DND-41 (cell line): ENCODE measurements around the gene PRKG2.

Experiments
- ATAC-seq: fragments of 200-7000 bp; cut with Tn5 transposase; 3 replicates; pipeline ENCODE4 v1.9.1; 2021; ENCODE audit warnings: low read depth; ENCODE audit not compliant: insufficient read depth
- DNase-seq: peaks from one replicate; pipeline ENCODE4 v3.0.0-alpha.2; 2020
- H2AFZ ChIP-seq: 2 replicates; pipeline ENCODE4 v1.6.0; 2012; ENCODE audit warnings: low read depth, low read length
- H3K27ac ChIP-seq: 2 replicates; pipeline ENCODE4 v1.5.1; 2012; ENCODE audit warnings: low read length, inconsistent platforms
- H3K27me3 ChIP-seq: fragments of 200-600 bp; sonication (generic); 2 replicates; pipeline ENCODE4 v1.6.0; 2012; ENCODE audit warnings: low read length, mild to moderate bottlenecking, inconsistent platforms; ENCODE audit not compliant: insufficient read depth, poor library complexity
- H3K36me3 ChIP-seq: 2 replicates; pipeline ENCODE4 v1.5.1; 2012; ENCODE audit warnings: low read length, inconsistent platforms; ENCODE audit not compliant: insufficient read depth
- H3K4me1 ChIP-seq: 2 replicates; pipeline ENCODE4 v1.5.1; 2012; ENCODE audit warnings: mild to moderate bottlenecking, low read length; ENCODE audit not compliant: insufficient read depth
- H3K4me2 ChIP-seq: 2 replicates; pipeline ENCODE4 v1.6.0; 2012; ENCODE audit warnings: mild to moderate bottlenecking, moderate library complexity, low read length, inconsistent platforms; ENCODE audit not compliant: insufficient read depth
- H3K4me3 ChIP-seq, 2 experiments: fragments of 200-600 bp in 1 of 2; shearing (Covaris generic) in 1 of 2; 2 replicates each; pipeline ENCODE4 v1.5.1; 2012 to 2016; ENCODE audit warnings: inconsistent platforms in 2 of 2, low read length in 2 of 2, mild to moderate bottlenecking in 2 of 2, low read depth in 1 of 2, moderate library complexity in 1 of 2
- H3K79me2 ChIP-seq: 2 replicates; pipeline ENCODE4 v1.6.0; 2012; ENCODE audit warnings: low read length, inconsistent platforms; ENCODE audit not compliant: insufficient read depth
- H3K9ac ChIP-seq: 2 replicates; pipeline ENCODE4 v1.6.0; 2012; ENCODE audit warnings: low read depth, mild to moderate bottlenecking, inconsistent platforms, low read length, moderate library complexity
- H3K9me3 ChIP-seq: 2 replicates; pipeline ENCODE4 v1.5.1; 2012; ENCODE audit warnings: low read length, moderate library complexity, mild to moderate bottlenecking, inconsistent platforms; ENCODE audit not compliant: insufficient read depth, severe bottlenecking
- H4K20me1 ChIP-seq: 2 replicates; pipeline ENCODE4 v1.6.0; 2012; ENCODE audit warnings: low read length; ENCODE audit not compliant: insufficient read depth
- EZH2 ChIP-seq: IDR thresholded peaks from 3 replicates; pipeline ENCODE4 v1.6.1; 2012; ENCODE audit warnings: borderline replicate concordance, low read depth, mild to moderate bottlenecking, moderate library complexity, low read length, inconsistent platforms; ENCODE audit not compliant: severe bottlenecking
- TF ChIP-seq, protein P1 (sequence below): IDR thresholded peaks from 2 replicates; pipeline ENCODE4 v1.5.1; 2012; ENCODE audit warnings: borderline replicate concordance, low read length, moderate library complexity, mild to moderate bottlenecking; ENCODE audit not compliant: poor library complexity, severe bottlenecking; ENCODE audit errors: extremely low read depth

Gene PRKG2

DNA sequence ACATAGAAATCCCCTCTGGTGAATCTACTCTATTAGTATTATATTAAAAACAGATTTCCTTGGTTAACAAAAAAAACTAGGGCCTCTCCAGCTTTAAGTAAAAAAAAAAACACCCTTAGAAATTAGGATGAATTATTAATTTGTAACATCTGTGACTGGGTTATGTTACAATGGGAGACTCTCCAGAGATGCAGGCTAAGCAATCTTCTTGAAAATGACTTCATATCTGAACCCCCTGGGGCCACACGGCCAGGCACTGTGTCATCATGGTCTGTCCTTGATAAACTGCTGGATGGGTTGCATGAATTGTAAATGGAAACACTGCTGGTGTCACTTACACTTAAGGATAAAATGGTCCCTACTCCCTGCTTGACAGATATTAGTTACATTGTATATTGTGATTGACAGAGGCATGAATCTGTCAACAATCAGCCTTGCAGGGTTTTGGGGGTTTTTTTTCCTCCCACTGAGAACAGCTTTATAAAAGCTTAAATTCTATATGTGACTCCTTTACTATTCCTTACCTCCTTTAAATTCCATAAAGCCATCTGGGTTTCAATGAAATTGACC, 49.1 kb downstream of the PRKG2 start:
- Histone ChIP-seq H3K4me1 (peaks cover 8% of the 10 kb centered on the region; the same call in 1 of the 2 replicates), H2AFZ (no peak overlapping the region), H3K27me3 (peaks cover 3% of the 10 kb centered on the region), H3K27ac (no peak overlapping the region), H3K79me2 (no peaks in the 10 kb centered on the region), H3K4me2 (no peak overlapping the region), H3K9me3 (no peaks in the 10 kb centered on the region), H3K36me3 (no peaks in the 10 kb centered on the region), H3K4me3 (no peak overlapping the region), H4K20me1 (no peaks in the 10 kb centered on the region), H3K9ac (no peak overlapping the region)
- TF ChIP-seq EZH2 = no peak
- TF ChIP-seq, protein P1, sequence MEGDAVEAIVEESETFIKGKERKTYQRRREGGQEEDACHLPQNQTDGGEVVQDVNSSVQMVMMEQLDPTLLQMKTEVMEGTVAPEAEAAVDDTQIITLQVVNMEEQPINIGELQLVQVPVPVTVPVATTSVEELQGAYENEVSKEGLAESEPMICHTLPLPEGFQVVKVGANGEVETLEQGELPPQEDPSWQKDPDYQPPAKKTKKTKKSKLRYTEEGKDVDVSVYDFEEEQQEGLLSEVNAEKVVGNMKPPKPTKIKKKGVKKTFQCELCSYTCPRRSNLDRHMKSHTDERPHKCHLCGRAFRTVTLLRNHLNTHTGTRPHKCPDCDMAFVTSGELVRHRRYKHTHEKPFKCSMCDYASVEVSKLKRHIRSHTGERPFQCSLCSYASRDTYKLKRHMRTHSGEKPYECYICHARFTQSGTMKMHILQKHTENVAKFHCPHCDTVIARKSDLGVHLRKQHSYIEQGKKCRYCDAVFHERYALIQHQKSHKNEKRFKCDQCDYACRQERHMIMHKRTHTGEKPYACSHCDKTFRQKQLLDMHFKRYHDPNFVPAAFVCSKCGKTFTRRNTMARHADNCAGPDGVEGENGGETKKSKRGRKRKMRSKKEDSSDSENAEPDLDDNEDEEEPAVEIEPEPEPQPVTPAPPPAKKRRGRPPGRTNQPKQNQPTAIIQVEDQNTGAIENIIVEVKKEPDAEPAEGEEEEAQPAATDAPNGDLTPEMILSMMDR = no peak
- ATAC-seq (no peak), DNase-seq (no peak)

DNA sequence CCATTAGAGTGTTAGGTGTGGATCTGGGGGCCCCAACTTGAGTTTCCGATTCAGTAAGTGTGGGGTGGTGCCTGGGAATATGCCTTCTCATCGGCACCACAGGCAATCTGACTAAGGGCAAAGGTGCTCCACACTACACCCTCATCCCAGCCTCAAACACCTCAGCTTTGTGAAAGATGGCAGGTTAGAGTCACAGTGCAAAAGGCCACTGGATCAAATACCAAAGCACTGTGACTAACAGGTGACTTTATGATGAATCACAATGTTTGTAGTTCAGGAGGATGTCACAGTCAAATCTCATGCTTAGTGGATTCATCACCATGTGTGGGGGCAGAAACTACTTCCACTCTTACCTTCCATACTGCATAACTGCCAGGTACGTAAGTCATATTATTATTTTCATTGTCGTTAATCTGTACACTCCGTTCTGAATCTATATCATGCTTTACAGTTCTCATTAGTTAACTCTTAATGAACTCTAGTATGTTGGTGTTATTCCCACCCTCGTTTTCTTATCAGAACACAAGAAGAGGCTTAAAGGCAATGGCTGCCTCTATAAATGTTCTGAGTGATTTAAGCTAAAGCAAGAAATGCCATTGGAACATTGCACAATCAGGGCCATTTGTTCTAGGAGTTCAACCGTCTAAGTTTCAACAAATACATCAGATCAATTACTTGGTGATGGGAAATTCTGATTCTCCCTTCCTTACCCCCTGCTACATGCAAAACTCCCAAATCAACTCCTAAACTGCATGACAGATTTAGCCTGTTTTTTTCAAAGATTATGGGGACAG, 50.2 kb downstream of the PRKG2 start:
- no peak for DNase-seq
- H3K27ac ChIP-seq = no peak overlapping the region
- H3K79me2 ChIP-seq = no peaks in the 10 kb centered on the region
- H4K20me1 ChIP-seq = no peaks in the 10 kb centered on the region
- H3K9ac ChIP-seq = no peak overlapping the region
- H3K4me2 ChIP-seq = no peak overlapping the region
- H3K4me1 ChIP-seq = peaks cover 8% of the 10 kb centered on the region; the same call in 1 of the 2 replicates
- TF ChIP-seq, protein P1 = no peak
- no peak for TF ChIP-seq EZH2
- peaks cover 3% of the 10 kb centered on the region for H3K27me3 ChIP-seq
- no peak for ATAC-seq
- no peak overlapping the region for H3K4me3 ChIP-seq
- no peak overlapping the region for H2AFZ ChIP-seq
- no peaks in the 10 kb centered on the region for H3K9me3 ChIP-seq
- H3K36me3 ChIP-seq = no peaks in the 10 kb centered on the region

DNA sequence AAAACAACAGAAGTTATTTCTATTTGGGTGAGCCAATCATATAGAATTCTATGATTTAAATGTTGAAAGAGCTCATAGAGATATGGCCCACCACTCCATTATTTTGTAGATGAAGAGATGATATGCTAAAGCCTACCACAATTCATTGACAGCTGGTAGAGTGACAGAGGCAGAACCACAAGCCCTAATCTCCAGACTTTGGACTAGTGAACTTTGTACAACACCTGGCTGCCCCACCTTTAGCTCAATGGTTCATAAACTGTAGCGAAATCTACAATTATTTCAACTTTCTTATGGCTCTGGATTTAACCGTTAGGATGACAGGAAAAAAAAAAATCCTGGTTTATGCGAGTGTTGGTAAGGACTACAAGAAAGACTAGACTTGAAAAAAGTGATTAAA, 50.9 kb downstream of the PRKG2 start:
- H3K4me3 ChIP-seq = no peak overlapping the region
- DNase-seq (no peak), ATAC-seq (no peak)
- TF ChIP-seq EZH2 = no peak
- TF ChIP-seq, protein P1 = no peak
- H3K27ac ChIP-seq = no peak overlapping the region
- H3K36me3 ChIP-seq = no peaks in the 10 kb centered on the region
- no peaks in the 10 kb centered on the region for H4K20me1 ChIP-seq
- H3K4me1 ChIP-seq = peaks cover 8% of the 10 kb centered on the region; the same call in 1 of the 2 replicates
- H3K9ac ChIP-seq = no peak overlapping the region
- H2AFZ ChIP-seq = no peak overlapping the region
- H3K27me3 ChIP-seq = peaks cover 3% of the 10 kb centered on the region
- H3K4me2 ChIP-seq = no peak overlapping the region
- no peaks in the 10 kb centered on the region for H3K79me2 ChIP-seq
- no peaks in the 10 kb centered on the region for H3K9me3 ChIP-seq
